Measurements from ENCODE around the gene CYBC1.

The CYBC1 gene

DNA sequence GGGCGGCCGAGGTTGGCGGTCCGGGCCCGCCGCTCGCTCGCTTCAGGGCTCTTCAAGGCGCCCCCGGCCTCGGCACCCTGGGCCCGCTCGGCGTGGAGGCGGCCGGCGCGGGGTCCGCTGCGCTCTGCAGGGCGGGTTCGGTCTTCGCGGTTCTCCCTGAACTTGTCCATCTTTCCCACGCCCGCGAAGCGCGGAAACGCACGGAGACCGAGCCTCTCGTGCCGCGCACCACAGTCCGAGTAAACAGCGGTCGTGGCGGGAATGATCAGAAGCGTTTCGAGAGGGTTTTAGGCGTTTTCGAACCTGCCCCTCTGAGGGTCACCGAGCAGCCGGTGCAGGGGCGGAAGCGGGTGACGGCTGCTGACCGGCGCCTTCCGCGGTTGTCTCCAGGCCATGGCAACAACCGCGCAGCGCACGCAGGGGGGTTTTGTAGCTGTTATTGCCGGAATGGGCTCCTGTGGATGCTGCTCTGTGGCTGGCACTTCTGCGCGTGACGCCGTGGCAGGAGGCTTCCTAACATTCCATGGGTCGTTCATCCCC is 8.4 kb upstream of the CYBC1 start:
- Histone ChIP-seq H3K9me3 (ENCODE audit: control insufficient read depth, insufficient read depth, low read length) (no peaks in the 10 kb centered on the region), H3K4me1 (ENCODE audit: control insufficient read depth, low read length) (peaks cover 21% of the 10 kb centered on the region), H3K4me2 (ENCODE audit: low read length) (peak overlapping the region; percentile 93), H3K4me3 (ENCODE audit: low read length) (peak overlapping the region; percentile 99), H3F3A (ENCODE audit: control insufficient read depth, insufficient read depth) (peaks cover 6% of the 10 kb centered on the region; the same call in 1 of the 2 replicates), H4K20me1 (ENCODE audit: control insufficient read depth, insufficient read depth, low read depth, low read length) (no peaks in the 10 kb centered on the region), H3K36me3 (ENCODE audit: control insufficient read depth, low read length) (peaks cover 49% of the 10 kb centered on the region), H3K79me2 (ENCODE audit: control insufficient read depth, low read length) (peaks cover 23% of the 10 kb centered on the region), H3K27me3 (ENCODE audit: control insufficient read depth, low read length) (no peaks in the 10 kb centered on the region), H3K27ac (ENCODE audit: low read depth, low read length) (peak overlapping the region; percentile 91), H3K9me2 (replicated peaks; ENCODE audit: control insufficient read depth, low read length) (no peaks in the 10 kb centered on the region)
- TF ChIP-seq, protein P1, sequence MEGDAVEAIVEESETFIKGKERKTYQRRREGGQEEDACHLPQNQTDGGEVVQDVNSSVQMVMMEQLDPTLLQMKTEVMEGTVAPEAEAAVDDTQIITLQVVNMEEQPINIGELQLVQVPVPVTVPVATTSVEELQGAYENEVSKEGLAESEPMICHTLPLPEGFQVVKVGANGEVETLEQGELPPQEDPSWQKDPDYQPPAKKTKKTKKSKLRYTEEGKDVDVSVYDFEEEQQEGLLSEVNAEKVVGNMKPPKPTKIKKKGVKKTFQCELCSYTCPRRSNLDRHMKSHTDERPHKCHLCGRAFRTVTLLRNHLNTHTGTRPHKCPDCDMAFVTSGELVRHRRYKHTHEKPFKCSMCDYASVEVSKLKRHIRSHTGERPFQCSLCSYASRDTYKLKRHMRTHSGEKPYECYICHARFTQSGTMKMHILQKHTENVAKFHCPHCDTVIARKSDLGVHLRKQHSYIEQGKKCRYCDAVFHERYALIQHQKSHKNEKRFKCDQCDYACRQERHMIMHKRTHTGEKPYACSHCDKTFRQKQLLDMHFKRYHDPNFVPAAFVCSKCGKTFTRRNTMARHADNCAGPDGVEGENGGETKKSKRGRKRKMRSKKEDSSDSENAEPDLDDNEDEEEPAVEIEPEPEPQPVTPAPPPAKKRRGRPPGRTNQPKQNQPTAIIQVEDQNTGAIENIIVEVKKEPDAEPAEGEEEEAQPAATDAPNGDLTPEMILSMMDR (IDR thresholded peaks at IDR 0.05; ENCODE audit: low read depth, low read length, poor library complexity, severe bottlenecking), result no peak
- no peak for TF ChIP-seq EZH2phosphoT487 (IDR thresholded peaks at IDR 0.05; ENCODE audit: borderline replicate concordance, low read length)

DNA sequence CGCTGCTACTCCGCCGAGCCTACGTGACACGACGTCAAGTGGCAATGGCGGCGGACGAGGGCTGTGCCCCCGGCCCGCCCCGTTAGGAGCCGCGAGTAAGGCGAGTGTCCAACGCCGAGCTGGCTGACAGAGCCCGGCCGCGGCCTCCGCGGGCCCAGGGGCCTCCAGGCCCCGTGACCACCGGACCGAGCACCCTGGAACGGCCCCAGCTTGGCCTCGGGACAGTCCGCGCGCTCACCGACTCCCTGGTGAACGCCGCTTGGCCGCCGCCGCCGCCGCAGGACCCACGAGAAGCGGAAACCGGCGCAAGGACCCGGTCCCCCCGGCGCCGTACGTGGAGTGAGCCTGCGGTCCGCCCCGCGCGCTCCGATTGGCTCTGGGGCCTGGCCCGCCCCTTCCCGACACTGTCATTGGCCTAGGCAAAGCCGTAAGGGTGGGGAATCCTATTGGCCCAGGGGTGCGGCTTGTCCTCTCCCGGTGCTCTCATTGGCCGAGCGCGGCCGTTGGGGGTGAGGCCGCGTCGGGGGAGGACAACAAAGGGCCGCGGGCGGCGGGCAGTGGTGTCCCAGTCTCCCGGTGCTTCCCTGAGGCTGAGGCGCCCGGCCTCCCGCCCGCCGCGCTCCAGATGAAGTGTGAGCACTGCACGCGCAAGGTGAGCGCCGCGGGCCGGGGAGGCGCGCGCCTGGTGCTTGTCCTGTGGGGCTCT is 7.8 kb upstream of the CYBC1 start, which contains the start of gene NARF:
NARF (plus strand) TSS at position 563 of the 706 bp plus-strand sequence; CDS start at position 626, 63 bp downstream.
- TF ChIP-seq EZH2phosphoT487 (IDR thresholded peaks at IDR 0.05; ENCODE audit: borderline replicate concordance, low read length), result no peak
- TF ChIP-seq, protein P1 (IDR thresholded peaks at IDR 0.05; ENCODE audit: low read depth, low read length, poor library complexity, severe bottlenecking), result no peak
- H3K4me2 ChIP-seq (ENCODE audit: low read length), result peak within 1 kb of the TSS; percentile 93

DNA sequence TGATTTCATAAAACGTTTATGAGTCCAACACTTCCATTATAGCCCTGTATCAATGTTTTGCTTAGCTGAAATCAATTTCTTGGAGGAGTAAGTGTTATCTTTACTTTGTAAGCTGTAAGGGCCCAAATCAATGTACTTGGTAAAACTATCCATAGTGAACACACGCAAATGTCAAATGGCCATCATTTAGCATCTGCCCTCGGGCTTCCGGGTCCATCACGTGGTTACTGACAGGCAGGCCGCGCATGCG is 7.3 kb upstream of the CYBC1 start:
- no peaks in the 10 kb centered on the region for H4K20me1 ChIP-seq (ENCODE audit: control insufficient read depth, insufficient read depth, low read depth, low read length)
- peak overlapping the region; percentile 91 for H3K27ac ChIP-seq (ENCODE audit: low read depth, low read length)
- H3K9me2 ChIP-seq (replicated peaks; ENCODE audit: control insufficient read depth, low read length), result no peaks in the 10 kb centered on the region
- H3K36me3 ChIP-seq (ENCODE audit: control insufficient read depth, low read length), result peaks cover 39% of the 10 kb centered on the region
- H3K9me3 ChIP-seq (ENCODE audit: control insufficient read depth, insufficient read depth, low read length), result no peaks in the 10 kb centered on the region
- peaks cover 23% of the 10 kb centered on the region for H3K79me2 ChIP-seq (ENCODE audit: control insufficient read depth, low read length)
- H3K4me3 ChIP-seq (ENCODE audit: low read length), result peak overlapping the region; percentile 99
- H3K27me3 ChIP-seq (ENCODE audit: control insufficient read depth, low read length), result no peaks in the 10 kb centered on the region
- H3F3A ChIP-seq (ENCODE audit: control insufficient read depth, insufficient read depth), result peaks cover 6% of the 10 kb centered on the region; the same call in 1 of the 2 replicates
- H3K4me2 ChIP-seq (ENCODE audit: low read length), result peak overlapping the region; percentile 93
- H3K4me1 ChIP-seq (ENCODE audit: control insufficient read depth, low read length), result peaks cover 21% of the 10 kb centered on the region
- TF ChIP-seq EZH2phosphoT487 (IDR thresholded peaks at IDR 0.05; ENCODE audit: borderline replicate concordance, low read length), result no peak
- TF ChIP-seq, protein P1 (IDR thresholded peaks at IDR 0.05; ENCODE audit: low read depth, low read length, poor library complexity, severe bottlenecking), result no peak

More for the DNA sequence above, 7.8 kb upstream of the CYBC1 start, which contains the start of gene NARF:
- Histone ChIP-seq H3K27ac (ENCODE audit: low read depth, low read length) (peak within 1 kb of the TSS; percentile 91), H3K9me2 (replicated peaks; ENCODE audit: control insufficient read depth, low read length) (no peaks in the 10 kb centered on the region), H3K36me3 (ENCODE audit: control insufficient read depth, low read length) (peaks cover 43% of the 10 kb centered on the region), H3K79me2 (ENCODE audit: control insufficient read depth, low read length) (peaks cover 23% of the 10 kb centered on the region), H4K20me1 (ENCODE audit: control insufficient read depth, insufficient read depth, low read depth, low read length) (no peaks in the 10 kb centered on the region), H3F3A (ENCODE audit: control insufficient read depth, insufficient read depth) (peaks cover 6% of the 10 kb centered on the region; the same call in 1 of the 2 replicates), H3K4me1 (ENCODE audit: control insufficient read depth, low read length) (peaks cover 21% of the 10 kb centered on the region), H3K4me3 (ENCODE audit: low read length) (peak within 1 kb of the TSS; percentile 99), H3K9me3 (ENCODE audit: control insufficient read depth, insufficient read depth, low read length) (no peaks in the 10 kb centered on the region), H3K27me3 (ENCODE audit: control insufficient read depth, low read length) (no peaks in the 10 kb centered on the region)
